Breast epithelium (tissue), 3 donors: ENCODE data around the gene HDAC8.

ENCODE experiments used
- POLR2AphosphoS5 ChIP-seq, 3 donors: sonication (generic); formaldehyde crosslinking; IDR thresholded peaks; one replicate each; pipeline ENCODE4 v1.6.1; 2017; ENCODE audit warnings: antibody characterized with exemption in 3 of 3
- TF ChIP-seq, protein P1 (sequence below), 3 donors: fragments of 450-650 bp; IDR thresholded peaks; one replicate each; pipeline ENCODE4 v1.5.1; 2016 to 2017; ENCODE audit warnings: antibody characterized with exemption in 3 of 3, mild to moderate bottlenecking in 3 of 3, moderate library complexity in 3 of 3

DNA sequence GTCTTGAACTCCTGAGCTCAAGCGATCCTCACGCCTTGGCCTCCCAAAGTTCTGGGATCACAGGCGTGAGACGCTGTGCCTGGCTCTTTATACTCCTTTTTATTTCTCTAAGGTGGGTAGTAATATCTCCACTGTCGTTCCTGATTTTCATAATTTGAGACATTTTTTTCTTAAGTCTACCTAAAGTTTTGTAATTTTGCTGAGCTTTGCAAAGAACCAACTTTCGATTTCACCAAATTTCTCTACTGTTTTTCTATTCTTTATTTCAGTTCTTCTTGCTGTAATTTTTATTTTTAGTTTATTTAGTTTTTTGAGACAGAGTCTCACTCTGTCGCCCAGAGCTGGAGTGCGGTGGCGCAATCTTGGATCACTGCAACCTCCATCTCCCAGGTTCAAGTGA lies 196.5 kb downstream of the HDAC8 start:
- no peak for TF ChIP-seq POLR2AphosphoS5 (IDR thresholded peaks at IDR 0.05)
- TF ChIP-seq, protein P1, sequence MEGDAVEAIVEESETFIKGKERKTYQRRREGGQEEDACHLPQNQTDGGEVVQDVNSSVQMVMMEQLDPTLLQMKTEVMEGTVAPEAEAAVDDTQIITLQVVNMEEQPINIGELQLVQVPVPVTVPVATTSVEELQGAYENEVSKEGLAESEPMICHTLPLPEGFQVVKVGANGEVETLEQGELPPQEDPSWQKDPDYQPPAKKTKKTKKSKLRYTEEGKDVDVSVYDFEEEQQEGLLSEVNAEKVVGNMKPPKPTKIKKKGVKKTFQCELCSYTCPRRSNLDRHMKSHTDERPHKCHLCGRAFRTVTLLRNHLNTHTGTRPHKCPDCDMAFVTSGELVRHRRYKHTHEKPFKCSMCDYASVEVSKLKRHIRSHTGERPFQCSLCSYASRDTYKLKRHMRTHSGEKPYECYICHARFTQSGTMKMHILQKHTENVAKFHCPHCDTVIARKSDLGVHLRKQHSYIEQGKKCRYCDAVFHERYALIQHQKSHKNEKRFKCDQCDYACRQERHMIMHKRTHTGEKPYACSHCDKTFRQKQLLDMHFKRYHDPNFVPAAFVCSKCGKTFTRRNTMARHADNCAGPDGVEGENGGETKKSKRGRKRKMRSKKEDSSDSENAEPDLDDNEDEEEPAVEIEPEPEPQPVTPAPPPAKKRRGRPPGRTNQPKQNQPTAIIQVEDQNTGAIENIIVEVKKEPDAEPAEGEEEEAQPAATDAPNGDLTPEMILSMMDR (IDR thresholded peaks at IDR 0.05): no peak
